ENCODE results near the gene VAT1L.

VAT1L gene

GRCh38 chr16:77873066-77873465, 84.7 kb downstream of the VAT1L start:
- DNase-seq, result no peak

GRCh38 chr16:77874347-77874746, 86.0 kb downstream of the VAT1L start:
- no peak for DNase-seq

GRCh38 chr16:77876776-77877175, 88.4 kb downstream of the VAT1L start:
- no peak for DNase-seq

- peak; percentile 49 for DNase-seq
These were observed 89.5 kb downstream of the VAT1L start for GRCh38 chr16:77877712-77878347.

- DNase-seq, result no peak
These were observed 93.1 kb downstream of the VAT1L start for GRCh38 chr16:77881355-77882030.

- DNase-seq, result no peak
These were observed 94.0 kb downstream of the VAT1L start for GRCh38 chr16:77882358-77882757.

GRCh38 chr16:77885571-77886295, 97.4 kb downstream of the VAT1L start:
- no peak for DNase-seq

GRCh38 chr16:77888871-77889270, 100.5 kb downstream of the VAT1L start:
- DNase-seq, result no peak

GRCh38 chr16:77890075-77890474, 101.7 kb downstream of the VAT1L start:
- no peak for DNase-seq

GRCh38 chr16:77894162-77894561, 105.8 kb downstream of the VAT1L start:
- DNase-seq, result no peak

GRCh38 chr16:77895962-77896361, 107.6 kb downstream of the VAT1L start:
- DNase-seq, result no peak

- no peak for DNase-seq
These were observed 108.2 kb downstream of the VAT1L start for GRCh38 chr16:77896415-77897128.

- DNase-seq, result no peak
These were observed 108.7 kb downstream of the VAT1L start for GRCh38 chr16:77897129-77897437.

GRCh38 chr16:77897831-77898605, 109.7 kb downstream of the VAT1L start:
- DNase-seq, result no peak

GRCh38 chr16:77898671-77899211, 110.4 kb downstream of the VAT1L start:
- no peak for DNase-seq

- DNase-seq, result no peak
These were observed 111.1 kb downstream of the VAT1L start for GRCh38 chr16:77899416-77899815.

- DNase-seq, result no peak
These were observed 117.1 kb downstream of the VAT1L start for GRCh38 chr16:77905374-77905920.

GRCh38 chr16:77910021-77910420, 121.7 kb downstream of the VAT1L start:
- no peak for DNase-seq

GRCh38 chr16:77912617-77913016, 124.3 kb downstream of the VAT1L start:
- DNase-seq, result no peak

GRCh38 chr16:77913738-77914253, 125.4 kb downstream of the VAT1L start:
- no peak for DNase-seq

- DNase-seq, result no peak
These were observed 127.7 kb downstream of the VAT1L start for GRCh38 chr16:77916111-77916510.

GRCh38 chr16:77917971-77918370, 129.6 kb downstream of the VAT1L start:
- no peak for DNase-seq

Measured in 8988T (cell line).